Spleen (tissue), 11 donors: ENCODE measurements around the gene RTF1. TPM values are rescaled to one million over a fixed set of nuclear protein-coding genes. Genes with fewer than 3 reads are reported as not detected.
"Not testable (repeated sequence)": the region's sequence is repeated elsewhere in the genome, so short reads cannot be mapped to it uniquely, and the experiment has no call there.

Source experiments
- DNase-seq: peaks from one replicate; pipeline ENCODE4 v3.0.0-alpha.2; 2020
- H3K27ac ChIP-seq, 8 donors: fragments of 200-600 bp; sonication (generic) in 7 of 8; 1 replicate in 4 of 8; 2 replicates in 4 of 8; pipeline versions ENCODE4 v1.5.0 to v1.8.0; 2016 to 2021; ENCODE audit warnings: inconsistent platforms in 4 of 8, mild to moderate bottlenecking in 4 of 8, moderate library complexity in 1 of 8
- H3K27me3 ChIP-seq, 7 donors: fragments of 200-600 bp; sonication (generic) in 6 of 7; replicated peaks in 1 of 7; 1 replicate in 4 of 7; 2 replicates in 3 of 7; pipeline versions ENCODE4 v1.5.0 to v1.8.0; 2016 to 2021; ENCODE audit warnings: inconsistent platforms in 3 of 7, mild to moderate bottlenecking in 1 of 7
- H3K36me3 ChIP-seq, 6 donors: fragments of 200-600 bp; sonication (generic) in 5 of 6; 1 replicate in 4 of 6; 2 replicates in 2 of 6; pipeline versions ENCODE4 v1.5.0 to v1.8.0; 2016 to 2021; ENCODE audit warnings: inconsistent platforms in 2 of 6
- H3K4me1 ChIP-seq, 6 donors: fragments of 200-600 bp; sonication (generic) in 5 of 6; 1 replicate in 3 of 6; 2 replicates in 3 of 6; pipeline versions ENCODE4 v1.5.0 to v1.8.0; 2016 to 2021; ENCODE audit warnings: inconsistent platforms in 3 of 6
- H3K4me3 ChIP-seq, 8 donors: fragments of 200-600 bp; sonication (generic) in 7 of 8; 1 replicate in 4 of 8; 2 replicates in 4 of 8; pipeline versions ENCODE4 v1.5.0 to v1.8.0; 2016 to 2021; ENCODE audit warnings: inconsistent platforms in 4 of 8, mild to moderate bottlenecking in 4 of 8, moderate library complexity in 2 of 8
- H3K9me3 ChIP-seq, 8 donors: fragments of 200-600 bp; sonication (generic) in 7 of 8; 1 replicate in 4 of 8; 2 replicates in 4 of 8; pipeline versions ENCODE4 v1.5.0 to v1.8.0; 2016 to 2021; ENCODE audit warnings: inconsistent platforms in 4 of 8
- CTCF ChIP-seq, 11 experiments: fragments of 200-600 bp in 7 of 11; fragments of 450-650 bp in 4 of 11; sonication (generic) in 4 of 11; IDR thresholded peaks in 8 of 11; conservative IDR thresholded peaks in 3 of 11; 1 replicate in 7 of 11; 2 replicates in 4 of 11; pipeline versions ENCODE4 v1.4.0 to v1.8.0; 2016 to 2021; ENCODE audit warnings: antibody characterized with exemption in 11 of 11, inconsistent platforms in 4 of 11, mild to moderate bottlenecking in 1 of 11
- POLR2A ChIP-seq, 3 donors: fragments of 450-650 bp; IDR thresholded peaks; one replicate each; pipeline ENCODE4 v1.5.1; 2017; ENCODE audit warnings: antibody characterized with exemption in 3 of 3, mild to moderate bottlenecking in 1 of 3
- POLR2AphosphoS5 ChIP-seq, 3 donors: sonication (generic); formaldehyde crosslinking; IDR thresholded peaks; one replicate each; pipeline ENCODE4 v1.5.1; 2017; ENCODE audit warnings: antibody characterized with exemption in 3 of 3
- WGBS, 5 donors: extraction: QIAGEN DNeasy Blood & Tissue Kit in 3 of 5; methylation state at CpG; one replicate each; pipeline versions ENCODE4 v1.1.5 to v1.1.7; 2013 to 2018; 5-methylcytosine and 5-hydroxymethylcytosine counted together
- intact Hi-C: fragments of 100-400 bp; cut with DNase I; formaldehyde crosslinking; loops from one replicate; pipeline ENCODE4 v1.15.0; 2023; ENCODE audit warnings: low total_unique reads
- polyA plus RNA-seq, 3 donors: library from polyadenylated mRNA; stranded (reverse); fragments of 200-250 nt; gene quantifications; one replicate each; pipeline ENCODE4 v1.2.1, GENCODE V29; 2013
- total RNA-seq, 7 donors: library from RNA; depleted of rRNA in 3 of 7; stranded (reverse); fragments of >200 nt in 3 of 7; fragmentation: NEBNext Ultra II Directional in 4 of 7; extraction: Animal tissue kit (Norgen Biotek cat#: 25700) in 4 of 7; gene quantifications; one replicate each; pipeline versions ENCODE4 v1.1.0 to v1.2.1, GENCODE V29; 2016 to 2021
- donor health status: healthy with polysubstance abuse.
- donor health status: DM: no; HTN: no; CAD: no; lungs with moderate emphysema.
- donor health status: DM: no; HTN: no; CAD: no.
- donor health status: Bipolar disorder and iron deficiency.
- donor health status: healthy.
- donor health status: DM: no; HTN: no; CAD: no.
- donor health status: DM: yes; HTN: yes; CAD: no.

The RTF1 gene
- total and polyA plus RNA-seq, 10 donors: 14.2 to 71.3 (median 32.0) TPM

- Histone ChIP-seq H3K27ac (peak overlapping the region in 6 of 8 donors; percentile 7 to 62 (median 49)), H3K27me3 (no peaks in the 10 kb centered on the region), H3K36me3 (peaks cover 0 to 24% (median 0%) of the 10 kb centered on the region in 6 donors), H3K9me3 (no peaks in the 10 kb centered on the region), H3K4me3 (no peak overlapping the region), H3K4me1 (peaks cover 3 to 50% (median 22%) of the 10 kb centered on the region in 6 donors)
- WGBS, 5 donors: 69 to 79% (median 74%) methylated on average over 10 of the region's 10 CpGs
- intact Hi-C loops: no loop called here
- TF ChIP-seq POLR2AphosphoS5 (IDR thresholded peaks at IDR 0.05) (no peak), POLR2A (IDR thresholded peaks at IDR 0.05) (no peak), CTCF (IDR thresholded peaks at IDR 0.05 in 8 of 11, conservative IDR thresholded peaks at IDR 0.05 in 3 of 11) (no peak)
- no peak for DNase-seq
Observed at GRCh38 chr15:41429003-41429890, 12.4 kb downstream of the RTF1 start.

GRCh38 chr15:41435037-41435786 lies 18.3 kb downstream of the RTF1 start:
- DNase-seq: no peak
- intact Hi-C loops: no loop called here
- Histone ChIP-seq H3K4me1 (peaks cover 0 to 26% (median 0%) of the 10 kb centered on the region in 6 donors), H3K27ac (no peak overlapping the region), H3K27me3 (no peaks in the 10 kb centered on the region), H3K4me3 (no peak overlapping the region), H3K9me3 (no peaks in the 10 kb centered on the region), H3K36me3 (peaks cover 0 to 54% (median 20%) of the 10 kb centered on the region in 6 donors)
- WGBS, 5 donors: 79 to 83% (median 82%) methylated on average over 4 of the region's 4 CpGs
- TF ChIP-seq POLR2AphosphoS5 (IDR thresholded peaks at IDR 0.05): no peak
- TF ChIP-seq POLR2A (IDR thresholded peaks at IDR 0.05): no peak
- TF ChIP-seq CTCF (IDR thresholded peaks at IDR 0.05 in 8 of 11, conservative IDR thresholded peaks at IDR 0.05 in 3 of 11): no peak

- Histone ChIP-seq H3K36me3 (peaks cover 0 to 63% (median 35%) of the 10 kb centered on the region in 6 donors), H3K4me3 (no peak overlapping the region), H3K27ac (no peak overlapping the region), H3K27me3 (no peaks in the 10 kb centered on the region), H3K9me3 (no peaks in the 10 kb centered on the region), H3K4me1 (peaks cover 0 to 15% (median 0%) of the 10 kb centered on the region in 6 donors)
- intact Hi-C loops: no loop called here
- TF ChIP-seq POLR2AphosphoS5 (IDR thresholded peaks at IDR 0.05) (no peak), CTCF (IDR thresholded peaks at IDR 0.05 in 8 of 11, conservative IDR thresholded peaks at IDR 0.05 in 3 of 11) (no peak), POLR2A (IDR thresholded peaks at IDR 0.05) (no peak)
- no peak for DNase-seq
- 93 to 98% (median 96%) methylated on average over 4 of the region's 4 CpGs for WGBS, 5 donors
Observed at GRCh38 chr15:41437448-41437847, 20.6 kb downstream of the RTF1 start.

GRCh38 chr15:41438206-41438605 lies 21.3 kb downstream of the RTF1 start:
- Histone ChIP-seq H3K4me3 (no peak overlapping the region), H3K9me3 (no peaks in the 10 kb centered on the region), H3K4me1 (peaks cover 0 to 23% (median 0%) of the 10 kb centered on the region in 6 donors), H3K27me3 (no peaks in the 10 kb centered on the region), H3K36me3 (peaks cover 0 to 63% (median 38%) of the 10 kb centered on the region in 6 donors), H3K27ac (no peak overlapping the region)
- WGBS, 5 donors: 93 to 98% (median 97%) methylated on average over 11 of the region's 11 CpGs
- TF ChIP-seq POLR2AphosphoS5 (IDR thresholded peaks at IDR 0.05) (no peak), POLR2A (IDR thresholded peaks at IDR 0.05) (no peak), CTCF (IDR thresholded peaks at IDR 0.05 in 8 of 11, conservative IDR thresholded peaks at IDR 0.05 in 3 of 11) (no peak)
- intact Hi-C loops: no loop called here
- DNase-seq: no peak

- Histone ChIP-seq H3K36me3 (peaks cover 0 to 65% (median 38%) of the 10 kb centered on the region in 6 donors), H3K4me1 (peaks cover 0 to 27% (median 0%) of the 10 kb centered on the region in 6 donors)
- intact Hi-C loops, H3K4me3 ChIP-seq, H3K27ac ChIP-seq, H3K27me3 ChIP-seq, H3K9me3 ChIP-seq, DNase-seq: not testable (repeated sequence)
- 92 to 100% (median 98%) methylated on average over 5 of the region's 5 CpGs for WGBS, 5 donors
Observed at GRCh38 chr15:41438745-41439144, 21.9 kb downstream of the RTF1 start.
